H1 (cell line): ENCODE results near the gene MYH8. TPM values are rescaled to one million over a fixed set of nuclear protein-coding genes. Genes with fewer than 3 reads are reported as not detected.

ENCODE experiments used
- CTCF ChIA-PET: fragments of 300-600 bp; sonication (Branson Sonifier 250); formaldehyde crosslinking; loops from one replicate; lab custom pipeline; 2021; ENCODE audit not compliant: partially characterized antibody; lab: Charles Lee
- POLR2A ChIA-PET: fragments of 300-600 bp; sonication (Branson Sonifier 250); formaldehyde crosslinking; loops from one replicate; lab custom pipeline; 2021; ENCODE audit warnings: inconsistent platforms; ENCODE audit not compliant: partially characterized antibody; lab: Charles Lee
- DNase-seq, 2 experiments: peaks; one replicate each; pipeline versions ENCODE4 v3.0.0 to v3.0.0-alpha.2; 2010 to 2022; ENCODE audit warnings: low spot score in 2 of 2, low read depth in 1 of 2, mixed read lengths in 1 of 2
- FAIRE-seq: peaks from 2 replicates; lab custom pipeline; 2011; peaks lifted over from hg19 to GRCh38; lab: Jason Lieb, UNC
- H2AFZ ChIP-seq: 2 replicates; pipeline ENCODE4 v1.8.1; 2012; ENCODE audit warnings: low read length, inconsistent platforms
- H2AK5ac ChIP-seq: 2 replicates; pipeline ENCODE4 v1.6.1; 2013; ENCODE audit warnings: low read depth, low read length
- H2BK120ac ChIP-seq: replicated peaks from 2 replicates; pipeline ENCODE3; 2013; ENCODE audit warnings: low read depth, low read length, inconsistent platforms
- H2BK12ac ChIP-seq: 2 replicates; pipeline ENCODE4 v1.6.1; 2013; ENCODE audit warnings: low read depth, low read length
- H2BK15ac ChIP-seq: 2 replicates; pipeline ENCODE4 v1.6.1; 2013; ENCODE audit warnings: low read length
- H2BK20ac ChIP-seq: 2 replicates; pipeline ENCODE4 v1.6.1; 2013; ENCODE audit warnings: low read length
- H2BK5ac ChIP-seq: 2 replicates; pipeline ENCODE4 v1.6.1; 2013; ENCODE audit warnings: low read depth, low read length
- H3K14ac ChIP-seq: 2 replicates; pipeline ENCODE4 v1.6.1; 2013; ENCODE audit warnings: inconsistent platforms; ENCODE audit not compliant: insufficient read length
- H3K18ac ChIP-seq: 2 replicates; pipeline ENCODE4 v1.6.1; 2013; ENCODE audit warnings: low read length; ENCODE audit errors: extremely low read depth
- H3K23ac ChIP-seq: 2 replicates; pipeline ENCODE4 v1.6.1; 2013; ENCODE audit warnings: inconsistent platforms; ENCODE audit not compliant: insufficient read length
- H3K23me2 ChIP-seq: 2 replicates; pipeline ENCODE4 v1.6.1; 2013; ENCODE audit warnings: low read depth, low read length
- H3K27ac ChIP-seq: 2 replicates; pipeline ENCODE4 v1.6.1; 2011; ENCODE audit warnings: low read depth, low read length, inconsistent platforms
- H3K27me3 ChIP-seq, 4 experiments: replicated peaks in 1 of 4; 1 replicate in 1 of 4; 2 replicates in 3 of 4; pipeline versions ENCODE4 v1.6.1 to v1.8.1; 2011 to 2013; ENCODE audit warnings: low read length in 3 of 4, mild to moderate bottlenecking in 3 of 4, inconsistent platforms in 2 of 4, mixed read lengths in 2 of 4, moderate library complexity in 1 of 4; ENCODE audit not compliant: control insufficient read depth in 3 of 4, insufficient read depth in 3 of 4; ENCODE audit errors: extremely low read depth in 1 of 4
- H3K36me3 ChIP-seq, 4 experiments: 2 replicates each; pipeline versions ENCODE4 v1.6.1 to v1.8.1; 2011 to 2013; ENCODE audit warnings: mild to moderate bottlenecking in 4 of 4, low read length in 3 of 4, moderate library complexity in 2 of 4, control low read depth in 1 of 4, inconsistent platforms in 1 of 4; ENCODE audit not compliant: insufficient read depth in 4 of 4, control insufficient read depth in 2 of 4
- H3K4ac ChIP-seq: replicated peaks from 2 replicates; pipeline ENCODE3; 2013; ENCODE audit warnings: low read length, low read depth, mixed read lengths, inconsistent platforms; ENCODE audit not compliant: insufficient read length
- H3K4me1 ChIP-seq, 4 experiments: replicated peaks in 1 of 4; 1 replicate in 1 of 4; 2 replicates in 3 of 4; pipeline versions ENCODE4 v1.6.1 to v1.8.1; 2011 to 2013; ENCODE audit warnings: low read length in 3 of 4, inconsistent platforms in 2 of 4, mixed read lengths in 1 of 4; ENCODE audit not compliant: insufficient read depth in 4 of 4, control insufficient read depth in 3 of 4
- H3K4me2 ChIP-seq, 2 experiments: 2 replicates each; pipeline versions ENCODE4 v1.6.1 to v1.8.1; 2011 to 2013; ENCODE audit warnings: low read depth in 2 of 2, low read length in 2 of 2, control low read depth in 1 of 2, inconsistent platforms in 1 of 2, mild to moderate bottlenecking in 1 of 2; ENCODE audit not compliant: insufficient read depth in 1 of 2
- H3K4me3 ChIP-seq, 4 experiments: fragments of 200-600, 300-600 bp in 1 of 4; sonication (generic), shearing (Covaris generic), sonication (Bioruptor Twin) in 1 of 4; 2 replicates each; pipeline versions ENCODE4 v1.5.1 to v1.8.1; 2011 to 2016; ENCODE audit warnings: low read length in 4 of 4, low read depth in 3 of 4, control low read depth in 2 of 4, inconsistent platforms in 2 of 4, mild to moderate bottlenecking in 2 of 4, mixed read lengths in 1 of 4, moderate library complexity in 1 of 4; ENCODE audit not compliant: insufficient read depth in 2 of 4; ENCODE audit errors: extremely low read depth in 1 of 4
- H3K56ac ChIP-seq: replicated peaks from 2 replicates; pipeline ENCODE3; 2013; ENCODE audit warnings: low read depth, mild to moderate bottlenecking, mixed read lengths, low read length, inconsistent platforms; ENCODE audit not compliant: insufficient read length
- H3K79me1 ChIP-seq: 2 replicates; pipeline ENCODE4 v1.6.1; 2013; ENCODE audit warnings: low read depth, low read length, control low read depth
- H3K79me2 ChIP-seq, 2 experiments: 2 replicates each; pipeline versions ENCODE4 v1.6.1 to v1.8.1; 2012 to 2013; ENCODE audit warnings: low read length in 2 of 2, mild to moderate bottlenecking in 2 of 2, inconsistent platforms in 1 of 2; ENCODE audit not compliant: insufficient read depth in 2 of 2, control insufficient read depth in 1 of 2
- H3K9ac ChIP-seq, 4 experiments: replicated peaks in 1 of 4; 1 replicate in 1 of 4; 2 replicates in 3 of 4; pipeline versions ENCODE4 v1.6.1 to v1.8.1; 2011 to 2013; ENCODE audit warnings: low read depth in 3 of 4, low read length in 3 of 4, control low read depth in 2 of 4, mild to moderate bottlenecking in 2 of 4, moderate library complexity in 2 of 4, inconsistent platforms in 1 of 4; ENCODE audit errors: extremely low read depth in 1 of 4
- H3K9me3 ChIP-seq, 2 experiments: 2 replicates each; pipeline versions ENCODE4 v1.6.1 to v1.8.1; 2012 to 2013; ENCODE audit warnings: mild to moderate bottlenecking in 2 of 2, moderate library complexity in 2 of 2, control low read depth in 1 of 2, inconsistent platforms in 1 of 2, low read depth in 1 of 2, low read length in 1 of 2, mixed read lengths in 1 of 2; ENCODE audit not compliant: insufficient read depth in 2 of 2
- H4K20me1 ChIP-seq, 2 experiments: replicated peaks in 1 of 2; 2 replicates each; pipeline versions ENCODE3 to v1.8.1; 2011 to 2013; ENCODE audit warnings: inconsistent platforms in 2 of 2, low read length in 2 of 2, mild to moderate bottlenecking in 1 of 2; ENCODE audit not compliant: insufficient read depth in 2 of 2, control insufficient read depth in 1 of 2
- H4K5ac ChIP-seq: 2 replicates; pipeline ENCODE4 v1.6.1; 2013; ENCODE audit warnings: low read length, low read depth, mixed read lengths, inconsistent platforms; ENCODE audit not compliant: insufficient read length
- H4K8ac ChIP-seq: 2 replicates; pipeline ENCODE4 v1.8.0; 2013; ENCODE audit warnings: mild to moderate bottlenecking, moderate library complexity, low read length, inconsistent platforms; ENCODE audit not compliant: insufficient read depth; ENCODE audit errors: extremely low read depth
- H4K91ac ChIP-seq: replicated peaks from 2 replicates; pipeline ENCODE3; 2013; ENCODE audit warnings: low read length, mixed read lengths, inconsistent platforms; ENCODE audit not compliant: insufficient read length
- CHD1 ChIP-seq: IDR thresholded peaks from 2 replicates; pipeline ENCODE4 v1.6.1; 2012; ENCODE audit warnings: low read depth, low read length, improper control_type of control experiment
- E2F6 ChIP-seq: IDR thresholded peaks from 2 replicates; pipeline ENCODE4 v1.6.1; 2012; ENCODE audit warnings: inconsistent platforms
- NRF1 ChIP-seq: IDR thresholded peaks from 2 replicates; pipeline ENCODE4 v1.6.1; 2011; ENCODE audit warnings: mild to moderate bottlenecking, low read depth, low read length, improper control_type of control experiment
- RAD21 ChIP-seq, 2 experiments: IDR thresholded peaks in 1 of 2; conservative IDR thresholded peaks in 1 of 2; 2 replicates each; pipeline ENCODE4 v1.6.1; 2011; ENCODE audit warnings: low read depth in 2 of 2, low read length in 2 of 2, improper control_type of control experiment in 1 of 2, inconsistent platforms in 1 of 2, mild to moderate bottlenecking in 1 of 2, moderate library complexity in 1 of 2
- TCF12 ChIP-seq: IDR thresholded peaks from 2 replicates; pipeline ENCODE4 v1.6.1; 2011; ENCODE audit warnings: low read depth, mild to moderate bottlenecking, low read length
- polyA plus RNA-seq, 7 experiments: library from polyadenylated mRNA; depleted of rRNA in 3 of 7; stranded (reverse) in 5 of 7; unstranded in 2 of 7; fragments of >200 nt in 5 of 7; fragments of 200-250 nt in 2 of 7; gene quantifications; 1 replicate in 5 of 7; 2 replicates in 1 of 7; 4 replicates in 1 of 7; pipeline versions ENCODE4 v1.2.1 to v1.2.3, GENCODE V29; 2011 to 2013; ENCODE audit warnings: missing spikeins in 2 of 7, mixed read lengths in 2 of 7
- total RNA-seq: library from RNA; stranded (reverse); fragmentation: NEBNext Ultra II Directional; extraction: Animal tissue kit (Norgen Biotek cat#: 25700); gene quantifications from 2 replicates; pipeline ENCODE4 v1.2.1, GENCODE V29; 2021

The MYH8 gene
- total and polyA plus RNA-seq, 2 of the 8 experiments (the other 6 are each of a cell fraction or from before 2014, with no cell fraction given), result not detected

- Histone ChIP-seq H2BK5ac (no peak overlapping the region), H3K79me1 (no peaks in the 10 kb centered on the region), H4K20me1 (no peaks in the 10 kb centered on the region), H2BK12ac (no peak overlapping the region), H3K4me3 (no peak overlapping the region)
- no peak for TF ChIP-seq NRF1
- no peak for TF ChIP-seq E2F6
- no peak for TF ChIP-seq TCF12
- TF ChIP-seq CHD1, result no peak
- no peak for TF ChIP-seq RAD21 (IDR thresholded peaks at IDR 0.05 in 1 of 2, conservative IDR thresholded peaks at IDR 0.05 in 1 of 2; ENCODE audit: low read depth in 2 of 2, low read length in 2 of 2)
- TF ChIP-seq, all 59 proteins: peak for 0
- no peak overlapping the region for H2BK120ac ChIP-seq
- no peak overlapping the region for H3K4ac ChIP-seq
- H2AFZ ChIP-seq, result no peak overlapping the region
- H2BK15ac ChIP-seq, result no peak overlapping the region
- no peak overlapping the region for H3K9ac ChIP-seq
- H3K56ac ChIP-seq, result no peak overlapping the region
- no peaks in the 10 kb centered on the region; the same call in 1 of the 2 replicates for H3K23me2 ChIP-seq
- no peak overlapping the region for H2BK20ac ChIP-seq
- ChIA-PET CTCF (interaction anchor here (0.8 to 11.7 kb wide), 11 partner anchors 11 to 542 kb away, joined by 3 to 176 read pairs (median 4); no protein-coding TSS in a partner anchor), POLR2A (interaction anchor here (1.5 kb wide), 1 partner anchor 16 kb away, joined by 4 read pairs; no protein-coding TSS in a partner anchor)
- H3K27me3 ChIP-seq, result no peaks in the 10 kb centered on the region
- H2AK5ac ChIP-seq, result no peak overlapping the region
- H3K9me3 ChIP-seq, result 0 out of 4 replicates have a peak, but pooled peaks cover 0 to 3% of the 10 kb centered on the region in 2 experiments
- H4K5ac ChIP-seq, result no peak overlapping the region
- no peak overlapping the region for H4K91ac ChIP-seq
- no peak overlapping the region for H3K18ac ChIP-seq
- H3K79me2 ChIP-seq, result no peaks in the 10 kb centered on the region
- no peaks in the 10 kb centered on the region for H3K36me3 ChIP-seq
- DNase-seq, result no peak
- H3K23ac ChIP-seq, result no peak overlapping the region
- H3K4me2 ChIP-seq, result no peak overlapping the region
- H3K27ac ChIP-seq, result no peak overlapping the region
- no peak overlapping the region for H3K14ac ChIP-seq
- no peak overlapping the region for H4K8ac ChIP-seq
- no peak for FAIRE-seq
- no peaks in the 10 kb centered on the region for H3K4me1 ChIP-seq
These were observed 68.9 kb downstream of the MYH8 start for GRCh38 chr17:10352893-10353292.
